Hepatocyte (in vitro differentiated cells): Measurements from ENCODE around the gene DHFR. TPM values are rescaled to one million over a fixed set of nuclear protein-coding genes. Genes with fewer than 3 reads are reported as not detected.

ENCODE experiments used
- DNase-seq: peaks from one replicate; pipeline ENCODE4 v3.0.0-alpha.2; 2016; ENCODE audit warnings: low spot score
- H2AFZ ChIP-seq: fragments of 200-600 bp; sonication (generic); 2 replicates; pipeline ENCODE4 v1.6.0; 2016; ENCODE audit warnings: antibody characterized with exemption, mild to moderate bottlenecking
- H3K27ac ChIP-seq: fragments of 200-600 bp; sonication (generic); 2 replicates; pipeline ENCODE4 v1.5.1; 2016; ENCODE audit warnings: mild to moderate bottlenecking
- H3K27me3 ChIP-seq: fragments of 200-600 bp; sonication (generic); 2 replicates; pipeline ENCODE4 v1.6.1; 2016
- H3K36me3 ChIP-seq: fragments of 200-600 bp; sonication (generic); replicated peaks from 2 replicates; pipeline ENCODE4 v1.5.1; 2016; ENCODE audit warnings: low read depth; ENCODE audit not compliant: insufficient read depth
- H3K4me1 ChIP-seq: fragments of 200-600 bp; sonication (generic); 2 replicates; pipeline ENCODE4 v1.5.1; 2016; ENCODE audit warnings: mild to moderate bottlenecking, moderate library complexity; ENCODE audit not compliant: insufficient read depth
- H3K4me2 ChIP-seq: fragments of 200-600 bp; sonication (generic); 2 replicates; pipeline ENCODE4 v1.6.0; 2016
- H3K4me3 ChIP-seq: fragments of 200-600 bp; sonication (generic); 2 replicates; pipeline ENCODE4 v1.5.1; 2016; ENCODE audit warnings: mild to moderate bottlenecking
- H3K79me2 ChIP-seq: fragments of 200-600 bp; sonication (generic); 2 replicates; pipeline ENCODE4 v1.6.0; 2017; ENCODE audit warnings: mild to moderate bottlenecking
- H3K9me2 ChIP-seq: fragments of 200-600 bp; sonication (generic); replicated peaks from 2 replicates; pipeline ENCODE4 v1.6.0; 2017; ENCODE audit warnings: mild to moderate bottlenecking; ENCODE audit not compliant: insufficient read depth
- H3K9me3 ChIP-seq: fragments of 200-600 bp; sonication (generic); 2 replicates; pipeline ENCODE4 v1.5.1; 2016; ENCODE audit warnings: low read depth, mild to moderate bottlenecking
- H4K20me1 ChIP-seq: fragments of 200-600 bp; sonication (generic); 2 replicates; pipeline ENCODE4 v1.6.0; 2016; ENCODE audit warnings: mild to moderate bottlenecking; ENCODE audit not compliant: insufficient read depth, poor library complexity, severe bottlenecking
- CTCF ChIP-seq: fragments of 200-600 bp; sonication (generic); IDR thresholded peaks from 2 replicates; pipeline ENCODE4 v1.5.1; 2016; ENCODE audit warnings: antibody characterized with exemption, mild to moderate bottlenecking; ENCODE audit not compliant: poor library complexity
- EZH2 ChIP-seq: fragments of 200-600 bp; sonication (generic); IDR thresholded peaks from 2 replicates; pipeline ENCODE4 v1.6.1; 2016; ENCODE audit warnings: antibody characterized with exemption, mild to moderate bottlenecking, borderline replicate concordance
- EZH2phosphoT487 ChIP-seq: fragments of 200-600 bp; sonication (generic); IDR thresholded peaks from one replicate; pipeline ENCODE4 v1.6.1; 2018; ENCODE audit warnings: antibody characterized with exemption, mild to moderate bottlenecking, low read depth, moderate library complexity; ENCODE audit not compliant: unreplicated experiment, severe bottlenecking
- WGBS: methylation state at CpG from one replicate; pipeline ENCODE4 v1.1.6; 2016; ENCODE audit warnings: low lambda C conversion rate; ENCODE audit errors: missing lambda C conversion rate; 5-methylcytosine and 5-hydroxymethylcytosine counted together
- polyA plus RNA-seq: library from polyadenylated mRNA; unstranded; fragments of >200 nt; fragmentation: Nextera tagmentation; extraction: Ambion mirVana; gene quantifications from 2 replicates; pipeline ENCODE4 v1.2.1, GENCODE V29; 2016
- small RNA-seq: library from RNA; depleted of rRNA; stranded (forward); fragments of <200 nt; gene quantifications from one replicate; pipeline ENCODE3, GENCODE V24; 2014
- total RNA-seq: library from RNA; depleted of rRNA; stranded (reverse); fragments of >200 nt; gene quantifications from 2 replicates; pipeline ENCODE4 v1.2.3, GENCODE V29; 2014

DHFR gene
- total and polyA plus RNA-seq, 2 experiments from 2014 or later: 7.9 to 26.5 TPM

- Histone ChIP-seq H3K79me2 (no peaks in the 10 kb centered on the region), H4K20me1 (no peaks in the 10 kb centered on the region), H3K27me3 (peaks cover 27% of the 10 kb centered on the region), H3K4me1 (no peaks in the 10 kb centered on the region), H3K9me3 (no peaks in the 10 kb centered on the region), H3K4me3 (no peak overlapping the region), H2AFZ (no peak overlapping the region), H3K9me2 (no peaks in the 10 kb centered on the region), H3K27ac (no peak overlapping the region), H3K36me3 (no peaks in the 10 kb centered on the region), H3K4me2 (no peak overlapping the region)
- 40% methylated on average over 5 of the region's 5 CpGs for WGBS
- TF ChIP-seq EZH2phosphoT487 (no peak), CTCF (no peak), EZH2 (no peak)
- DNase-seq: no peak
Measured at GRCh38 chr5:80577707-80578106, 77.1 kb downstream of the DHFR start.

GRCh38 chr5:80576383-80576782 is 78.4 kb downstream of the DHFR start:
- Histone ChIP-seq H3K9me2 (no peaks in the 10 kb centered on the region), H3K79me2 (no peaks in the 10 kb centered on the region), H3K9me3 (no peaks in the 10 kb centered on the region), H2AFZ (no peak overlapping the region), H3K4me3 (no peak overlapping the region), H3K36me3 (no peaks in the 10 kb centered on the region), H3K27me3 (peaks cover 40% of the 10 kb centered on the region), H3K4me1 (no peaks in the 10 kb centered on the region), H4K20me1 (no peaks in the 10 kb centered on the region), H3K4me2 (no peak overlapping the region), H3K27ac (no peak overlapping the region)
- WGBS: 91% methylated on average over 5 of the region's 5 CpGs
- TF ChIP-seq EZH2phosphoT487 (no peak), EZH2 (no peak), CTCF (no peak)
- no peak for DNase-seq

Small RNA genes within 50 kb of the gene (small RNA-seq; reads per million reads assigned to genes)
- gene DBIP2 (not detected), gene MTRNR2L2 (not detected)

Other genes starting within 250 kb of the DHFR start
- gene ZFYVE16, start 246.9 kb downstream of the DHFR start, total RNA-seq: 40.7 and 48.4 TPM in 2 replicates
- 12.5 and 15.5 TPM in 2 replicates for gene ZFYVE16, start 246.9 kb downstream of the DHFR start, polyA plus RNA-seq
- gene FAM151B, start 166.9 kb downstream of the DHFR start, total RNA-seq: 2.7 and 5.3 TPM in 2 replicates
- gene FAM151B, start 166.9 kb downstream of the DHFR start, polyA plus RNA-seq: 0.94 and 1.9 TPM in 2 replicates
- gene ANKRD34B, start 84.7 kb downstream of the DHFR start, total RNA-seq: not detected in 2 replicates
- not detected in 2 replicates for gene ANKRD34B, start 84.7 kb downstream of the DHFR start, polyA plus RNA-seq
- gene MSH3, start 331 bp downstream of the DHFR start, total RNA-seq: 13.2 and 13.4 TPM in 2 replicates
- gene MSH3, start 331 bp downstream of the DHFR start, polyA plus RNA-seq: 8.1 TPM in 2 replicates